ENCODE measurements around the gene VASN. TPM values are rescaled to one million over a fixed set of nuclear protein-coding genes. Genes with fewer than 3 reads are reported as not detected.

VASN gene
- total and polyA plus RNA-seq, 8 donors: 3.7 to 25.6 (median 10.9) TPM

GRCh38 chr16:4350787-4351659 lies 20.6 kb upstream of the VASN start, which contains the start of gene PAM16:
Gene PAM16, minus strand, starts transcription at chr16:4351321. Its CDS starts 87 bp downstream, at chr16:4351234.
- intact Hi-C loops (cut with DNase I; ENCODE audit: low total_unique reads): no loop called here
- DNase-seq: peak; percentile 98 to 99
- Histone ChIP-seq H3K9me3 (no peaks in the 10 kb centered on the region), H3K4me1 (peaks cover 20 to 54% (median 51%) of the 10 kb centered on the region in 4 donors), H3K36me3 (peaks cover 9 to 18% (median 15%) of the 10 kb centered on the region in 4 donors), H3K27ac (peak within 1 kb of the TSS; percentile 77 to 96 (median 85)), H3K4me3 (peak within 1 kb of the TSS; percentile 81 to 97 (median 86)), H3K27me3 (no peaks in the 10 kb centered on the region)
- WGBS, 5 donors: 0 to 1% (median 1%) methylated on average over 35 to 81 of the region's 81 CpGs
- TF ChIP-seq POLR2A (IDR thresholded peaks at IDR 0.05): no peak
- TF ChIP-seq CTCF (IDR thresholded peaks at IDR 0.05): peak in 1 of 7 experiments; percentile 18
- no peak for TF ChIP-seq EP300 (IDR thresholded peaks at IDR 0.05)
- TF ChIP-seq POLR2AphosphoS5 (IDR thresholded peaks at IDR 0.05): peak; percentile 62 to 93 (median 72)

DNA sequence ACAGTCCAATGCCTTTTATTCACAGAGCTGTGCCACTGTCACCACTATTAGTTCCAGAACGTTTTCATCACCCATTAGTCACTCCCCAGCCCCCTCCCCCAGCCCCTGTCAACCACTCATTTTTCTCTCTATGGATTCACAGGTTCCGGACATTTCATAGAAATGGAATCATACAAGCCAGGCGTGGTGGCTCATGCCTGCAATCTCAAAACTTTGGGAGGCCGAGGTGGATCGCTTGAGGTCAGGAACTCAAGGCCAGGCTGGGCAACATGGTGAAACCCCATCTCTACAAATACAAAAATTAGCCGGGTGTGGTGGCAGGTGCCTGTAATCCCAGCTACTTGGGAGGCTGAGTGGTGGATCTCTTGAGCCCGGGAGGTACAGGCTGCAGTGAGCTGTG lies 19.8 kb upstream of the VASN start:
- Histone ChIP-seq H3K27me3 (no peaks in the 10 kb centered on the region), H3K27ac (peak overlapping the region in 3 of 5 donors; percentile 77 to 96 (median 91)), H3K4me3 (no peak overlapping the region), H3K9me3 (no peaks in the 10 kb centered on the region), H3K4me1 (peaks cover 20 to 45% (median 42%) of the 10 kb centered on the region in 4 donors), H3K36me3 (peaks cover 9 to 26% (median 21%) of the 10 kb centered on the region in 4 donors)
- intact Hi-C loops (cut with DNase I; ENCODE audit: low total_unique reads): no loop called here
- WGBS, 5 donors: 76 to 86% (median 78%) methylated on average over 7 of the region's 7 CpGs
- TF ChIP-seq EP300 (IDR thresholded peaks at IDR 0.05): no peak
- no peak for TF ChIP-seq POLR2AphosphoS5 (IDR thresholded peaks at IDR 0.05)
- no peak for TF ChIP-seq POLR2A (IDR thresholded peaks at IDR 0.05)
- no peak for TF ChIP-seq CTCF (IDR thresholded peaks at IDR 0.05)
- DNase-seq: no peak

DNA sequence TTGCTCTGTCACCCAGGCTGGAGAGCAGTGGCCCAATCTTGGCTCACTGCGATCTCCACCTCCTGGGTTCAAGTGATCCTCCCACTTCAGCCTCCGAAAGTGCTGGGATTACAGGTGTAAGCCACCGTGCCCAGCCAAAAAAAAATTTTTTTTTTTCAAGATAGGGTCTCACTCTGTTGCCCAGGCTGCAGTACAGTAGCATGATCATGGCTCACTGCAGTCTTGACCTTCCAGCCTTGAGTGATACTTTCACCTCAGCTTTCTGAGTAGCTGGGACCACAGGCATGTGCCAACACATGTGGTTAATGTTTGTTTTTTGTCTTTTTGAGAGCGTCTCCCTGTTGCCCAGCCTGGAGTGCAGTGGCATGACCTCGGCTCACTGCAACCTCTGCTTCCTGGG lies 18.8 kb upstream of the VASN start:
- H3K4me1 ChIP-seq: peaks cover 16 to 36% (median 34%) of the 10 kb centered on the region in 4 donors
- TF ChIP-seq CTCF (IDR thresholded peaks at IDR 0.05) (no peak), POLR2A (IDR thresholded peaks at IDR 0.05) (no peak), EP300 (IDR thresholded peaks at IDR 0.05) (no peak), POLR2AphosphoS5 (IDR thresholded peaks at IDR 0.05) (no peak)
- H3K4me3 ChIP-seq: no peak overlapping the region
- intact Hi-C loops (cut with DNase I; ENCODE audit: low total_unique reads): no loop called here
- no peak for DNase-seq
- 77 to 89% (median 80%) methylated on average over 5 of the region's 5 CpGs for WGBS, 5 donors
- H3K36me3 ChIP-seq: peaks cover 9 to 36% (median 31%) of the 10 kb centered on the region in 4 donors
- H3K9me3 ChIP-seq: no peaks in the 10 kb centered on the region
- no peak overlapping the region for H3K27ac ChIP-seq
- H3K27me3 ChIP-seq: no peaks in the 10 kb centered on the region

GRCh38 chr16:4353675-4354074 lies 18.0 kb upstream of the VASN start:
- intact Hi-C loops (cut with DNase I; ENCODE audit: low total_unique reads): no loop called here
- peaks cover 9 to 44% (median 39%) of the 10 kb centered on the region in 4 donors for H3K36me3 ChIP-seq
- H3K27me3 ChIP-seq: no peaks in the 10 kb centered on the region
- no peak overlapping the region for H3K4me3 ChIP-seq
- WGBS, 5 donors: 83 to 93% (median 88%) methylated on average over 4 of the region's 4 CpGs
- H3K9me3 ChIP-seq: no peaks in the 10 kb centered on the region
- DNase-seq: no peak
- H3K27ac ChIP-seq: no peak overlapping the region
- TF ChIP-seq POLR2A (IDR thresholded peaks at IDR 0.05): no peak
- TF ChIP-seq CTCF (IDR thresholded peaks at IDR 0.05): no peak
- TF ChIP-seq EP300 (IDR thresholded peaks at IDR 0.05): no peak
- no peak for TF ChIP-seq POLR2AphosphoS5 (IDR thresholded peaks at IDR 0.05)
- H3K4me1 ChIP-seq: peaks cover 8 to 27% (median 25%) of the 10 kb centered on the region in 4 donors
